ENCODE results near the gene SDK1. TPM values are rescaled to one million over a fixed set of nuclear protein-coding genes. Genes with fewer than 3 reads are reported as not detected.

The SDK1 gene
- total RNA-seq, 2 donors from 2014 or later: 1.3 to 2.6 TPM

GRCh38 chr7:3336042-3336665 lies 35.1 kb downstream of the SDK1 start:
- Histone ChIP-seq H3K36me3 (no peaks in the 10 kb centered on the region), H3K9me3 (no peaks in the 10 kb centered on the region), H3K27me3 (no peaks in the 10 kb centered on the region), H3K27ac (no peak overlapping the region), H3K4me1 (no peaks in the 10 kb centered on the region), H3K4me3 (no peak overlapping the region), H3K9ac (ENCODE audit: low read depth in 2 of 2, low read length in 2 of 2) (no peak overlapping the region)
- no peak for DNase-seq
- no peak for TF ChIP-seq CTCF (IDR thresholded peaks at IDR 0.05)
- intact Hi-C loops (cut with DNase I): no loop called here

- intact Hi-C loops (cut with DNase I): no loop called here
- H3K27me3 ChIP-seq: no peaks in the 10 kb centered on the region
- H3K36me3 ChIP-seq: no peaks in the 10 kb centered on the region
- TF ChIP-seq CTCF (IDR thresholded peaks at IDR 0.05): no peak
- no peak overlapping the region for H3K27ac ChIP-seq
- no peak overlapping the region for H3K9ac ChIP-seq (ENCODE audit: low read depth in 2 of 2, low read length in 2 of 2)
- no peak for DNase-seq
- H3K4me3 ChIP-seq: no peak overlapping the region
- H3K4me1 ChIP-seq: no peaks in the 10 kb centered on the region
- H3K9me3 ChIP-seq: no peaks in the 10 kb centered on the region
These were observed 37.1 kb downstream of the SDK1 start for GRCh38 chr7:3338161-3338560.

- H3K4me1 ChIP-seq: no peaks in the 10 kb centered on the region
- intact Hi-C loops (cut with DNase I): no loop called here
- no peak for DNase-seq
- no peak overlapping the region for H3K9ac ChIP-seq (ENCODE audit: low read depth in 2 of 2, low read length in 2 of 2)
- no peak for TF ChIP-seq CTCF (IDR thresholded peaks at IDR 0.05)
- H3K27me3 ChIP-seq: no peaks in the 10 kb centered on the region
- H3K9me3 ChIP-seq: no peaks in the 10 kb centered on the region
- no peaks in the 10 kb centered on the region for H3K36me3 ChIP-seq
- no peak overlapping the region for H3K27ac ChIP-seq
- H3K4me3 ChIP-seq: no peak overlapping the region
These were observed 44.8 kb downstream of the SDK1 start for GRCh38 chr7:3345699-3346481.

- Histone ChIP-seq H3K9me3 (no peaks in the 10 kb centered on the region), H3K9ac (ENCODE audit: low read depth in 2 of 2, low read length in 2 of 2) (no peak overlapping the region), H3K27me3 (no peaks in the 10 kb centered on the region), H3K27ac (no peak overlapping the region), H3K4me1 (no peaks in the 10 kb centered on the region), H3K4me3 (no peak overlapping the region), H3K36me3 (no peaks in the 10 kb centered on the region)
- TF ChIP-seq CTCF (IDR thresholded peaks at IDR 0.05): no peak
- intact Hi-C loops (cut with DNase I): no loop called here
- no peak for DNase-seq
These were observed 48.1 kb downstream of the SDK1 start for GRCh38 chr7:3349126-3349525.

GRCh38 chr7:3356173-3356572 lies 55.1 kb downstream of the SDK1 start:
- H3K4me3 ChIP-seq: no peak overlapping the region
- no peak for TF ChIP-seq CTCF (IDR thresholded peaks at IDR 0.05)
- no peak overlapping the region for H3K9ac ChIP-seq (ENCODE audit: low read depth in 2 of 2, low read length in 2 of 2)
- H3K4me1 ChIP-seq: no peaks in the 10 kb centered on the region
- H3K36me3 ChIP-seq: no peaks in the 10 kb centered on the region
- H3K27ac ChIP-seq: no peak overlapping the region
- no peaks in the 10 kb centered on the region for H3K9me3 ChIP-seq
- no peaks in the 10 kb centered on the region for H3K27me3 ChIP-seq
- DNase-seq: no peak
- intact Hi-C loops (cut with DNase I): no loop called here

All from colonic mucosa (tissue), 4 donors.